ENCODE data around the gene IL36A.

IL36A gene

DNA sequence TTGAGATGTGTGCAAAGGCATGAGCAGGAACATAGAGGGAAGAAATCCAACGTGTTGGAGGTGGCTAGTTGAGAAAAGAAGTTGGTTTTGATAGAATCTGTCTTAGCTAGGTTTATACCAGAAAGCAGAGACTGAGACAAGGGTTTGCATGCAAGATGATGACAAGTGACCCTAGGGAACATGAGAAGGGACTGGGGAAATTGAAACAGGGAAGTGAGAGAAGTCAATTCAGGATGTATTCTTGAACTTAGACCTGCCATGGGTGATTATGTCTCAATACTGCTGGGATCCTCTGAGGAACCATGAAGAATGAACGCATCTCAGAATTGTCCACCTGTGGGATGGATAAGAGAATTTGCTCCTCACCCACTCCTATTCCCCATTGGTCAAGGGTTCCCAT lies 20.5 kb downstream of the IL36A start:
- no peak overlapping the region for H2AFZ ChIP-seq
- no peaks in the 10 kb centered on the region for H3K36me3 ChIP-seq (ENCODE audit: control insufficient read depth, insufficient read depth, low read length)
- no peaks in the 10 kb centered on the region for H3K27me3 ChIP-seq (ENCODE audit: control insufficient read depth, insufficient read depth, low read length)
- TF ChIP-seq, protein P1, sequence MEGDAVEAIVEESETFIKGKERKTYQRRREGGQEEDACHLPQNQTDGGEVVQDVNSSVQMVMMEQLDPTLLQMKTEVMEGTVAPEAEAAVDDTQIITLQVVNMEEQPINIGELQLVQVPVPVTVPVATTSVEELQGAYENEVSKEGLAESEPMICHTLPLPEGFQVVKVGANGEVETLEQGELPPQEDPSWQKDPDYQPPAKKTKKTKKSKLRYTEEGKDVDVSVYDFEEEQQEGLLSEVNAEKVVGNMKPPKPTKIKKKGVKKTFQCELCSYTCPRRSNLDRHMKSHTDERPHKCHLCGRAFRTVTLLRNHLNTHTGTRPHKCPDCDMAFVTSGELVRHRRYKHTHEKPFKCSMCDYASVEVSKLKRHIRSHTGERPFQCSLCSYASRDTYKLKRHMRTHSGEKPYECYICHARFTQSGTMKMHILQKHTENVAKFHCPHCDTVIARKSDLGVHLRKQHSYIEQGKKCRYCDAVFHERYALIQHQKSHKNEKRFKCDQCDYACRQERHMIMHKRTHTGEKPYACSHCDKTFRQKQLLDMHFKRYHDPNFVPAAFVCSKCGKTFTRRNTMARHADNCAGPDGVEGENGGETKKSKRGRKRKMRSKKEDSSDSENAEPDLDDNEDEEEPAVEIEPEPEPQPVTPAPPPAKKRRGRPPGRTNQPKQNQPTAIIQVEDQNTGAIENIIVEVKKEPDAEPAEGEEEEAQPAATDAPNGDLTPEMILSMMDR (IDR thresholded peaks at IDR 0.05), result no peak
- no peaks in the 10 kb centered on the region for H3K4me1 ChIP-seq
- H3K4me2 ChIP-seq (ENCODE audit: low read length), result no peak overlapping the region
- no peaks in the 10 kb centered on the region for H3K9me3 ChIP-seq (ENCODE audit: control insufficient read depth, low read length)
- H3K27ac ChIP-seq, result no peak overlapping the region
- no peak overlapping the region for H3K9ac ChIP-seq
- H3K4me3 ChIP-seq (ENCODE audit: low read depth, low read length), result no peak overlapping the region
- H3K79me2 ChIP-seq, result no peaks in the 10 kb centered on the region

DNA sequence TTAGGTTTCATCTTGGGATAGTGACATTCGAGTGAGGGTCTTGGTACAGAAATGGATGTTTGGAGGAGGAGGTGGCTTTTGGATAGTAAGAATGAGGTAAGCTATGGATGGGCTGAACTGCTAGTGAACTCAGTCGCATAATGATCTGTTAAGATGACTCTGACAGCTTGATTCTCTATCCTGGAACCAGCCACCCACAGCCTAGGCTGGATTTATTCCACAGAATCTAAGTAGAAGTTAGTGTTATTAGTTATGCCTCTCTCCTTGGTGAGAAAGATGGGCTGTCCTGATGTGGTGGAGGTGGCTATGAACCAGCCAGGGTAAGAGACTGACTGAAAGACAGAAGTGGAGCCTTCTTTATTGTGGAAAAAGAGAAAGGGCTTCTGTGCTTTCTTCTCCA lies 22.4 kb downstream of the IL36A start:
- no peaks in the 10 kb centered on the region for H3K36me3 ChIP-seq (ENCODE audit: control insufficient read depth, insufficient read depth, low read length)
- no peak overlapping the region for H3K27ac ChIP-seq
- no peaks in the 10 kb centered on the region for H3K79me2 ChIP-seq
- TF ChIP-seq, protein P1 (IDR thresholded peaks at IDR 0.05), result no peak
- H3K4me1 ChIP-seq, result no peaks in the 10 kb centered on the region
- H3K27me3 ChIP-seq (ENCODE audit: control insufficient read depth, insufficient read depth, low read length), result no peaks in the 10 kb centered on the region
- H3K4me3 ChIP-seq (ENCODE audit: low read depth, low read length), result no peak overlapping the region
- no peak overlapping the region for H3K9ac ChIP-seq
- no peak overlapping the region for H3K4me2 ChIP-seq (ENCODE audit: low read length)
- no peaks in the 10 kb centered on the region for H3K9me3 ChIP-seq (ENCODE audit: control insufficient read depth, low read length)
- no peak overlapping the region for H2AFZ ChIP-seq

DNA sequence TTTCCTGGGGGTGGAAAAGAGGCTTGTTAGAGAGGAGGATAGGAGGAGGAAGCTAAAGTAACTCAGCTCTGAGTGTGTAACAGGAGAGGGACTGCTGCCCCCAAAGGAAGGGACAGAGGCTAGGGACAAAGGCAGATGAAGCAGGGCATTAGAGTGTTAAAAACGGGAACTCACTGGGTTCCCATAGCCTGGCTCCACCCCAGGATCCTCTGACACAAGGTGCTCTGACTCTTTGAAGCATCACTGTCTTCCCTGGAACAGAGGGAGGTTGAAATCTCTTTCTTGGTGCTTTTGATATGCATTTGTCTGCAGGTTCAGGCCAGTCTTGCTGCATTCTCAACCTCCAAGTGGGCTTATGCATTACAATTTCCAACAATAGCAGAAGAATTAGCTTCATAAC lies 22.9 kb downstream of the IL36A start:
- H3K79me2 ChIP-seq, result no peaks in the 10 kb centered on the region

DNA sequence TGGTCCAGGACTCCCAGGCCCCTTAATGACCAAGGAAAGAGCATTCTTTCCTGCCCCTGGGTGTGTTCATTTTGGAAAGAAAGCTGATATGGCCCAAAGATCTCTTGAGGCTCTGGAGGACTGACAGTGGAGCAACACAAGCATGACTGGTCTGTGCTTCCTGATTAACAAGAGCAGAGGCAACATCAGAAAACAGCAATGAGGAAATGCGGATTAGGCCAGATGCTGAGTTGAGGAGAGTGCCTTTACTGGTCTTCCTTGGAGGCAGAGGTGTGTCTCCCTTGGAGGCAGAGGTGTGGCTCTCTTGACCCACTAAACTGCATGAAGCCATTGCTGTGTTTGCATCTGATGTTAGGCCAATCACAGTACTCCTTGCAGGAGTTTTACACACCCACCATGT lies 27.5 kb downstream of the IL36A start:
- H3K9me3 ChIP-seq (ENCODE audit: control insufficient read depth, low read length), result no peaks in the 10 kb centered on the region
- H3K4me3 ChIP-seq (ENCODE audit: low read depth, low read length), result no peak overlapping the region
- H2AFZ ChIP-seq, result no peak overlapping the region
- TF ChIP-seq, protein P1 (IDR thresholded peaks at IDR 0.05), result no peak
- H3K9ac ChIP-seq, result no peak overlapping the region
- H3K4me2 ChIP-seq (ENCODE audit: low read length), result no peak overlapping the region
- H3K36me3 ChIP-seq (ENCODE audit: control insufficient read depth, insufficient read depth, low read length), result no peaks in the 10 kb centered on the region
- no peak overlapping the region for H3K27ac ChIP-seq
- no peaks in the 10 kb centered on the region for H3K4me1 ChIP-seq
- no peaks in the 10 kb centered on the region for H3K27me3 ChIP-seq (ENCODE audit: control insufficient read depth, insufficient read depth, low read length)
- H3K79me2 ChIP-seq, result no peaks in the 10 kb centered on the region

More for the DNA sequence above, 22.9 kb downstream of the IL36A start:
- Histone ChIP-seq H3K9me3 (ENCODE audit: control insufficient read depth, low read length) (no peaks in the 10 kb centered on the region), H3K36me3 (ENCODE audit: control insufficient read depth, insufficient read depth, low read length) (no peaks in the 10 kb centered on the region), H2AFZ (no peak overlapping the region), H3K4me3 (ENCODE audit: low read depth, low read length) (no peak overlapping the region), H3K9ac (no peak overlapping the region), H3K27ac (no peak overlapping the region), H3K4me1 (no peaks in the 10 kb centered on the region), H3K27me3 (ENCODE audit: control insufficient read depth, insufficient read depth, low read length) (no peaks in the 10 kb centered on the region), H3K4me2 (ENCODE audit: low read length) (no peak overlapping the region)
- TF ChIP-seq, protein P1 (IDR thresholded peaks at IDR 0.05), result no peak

DNA sequence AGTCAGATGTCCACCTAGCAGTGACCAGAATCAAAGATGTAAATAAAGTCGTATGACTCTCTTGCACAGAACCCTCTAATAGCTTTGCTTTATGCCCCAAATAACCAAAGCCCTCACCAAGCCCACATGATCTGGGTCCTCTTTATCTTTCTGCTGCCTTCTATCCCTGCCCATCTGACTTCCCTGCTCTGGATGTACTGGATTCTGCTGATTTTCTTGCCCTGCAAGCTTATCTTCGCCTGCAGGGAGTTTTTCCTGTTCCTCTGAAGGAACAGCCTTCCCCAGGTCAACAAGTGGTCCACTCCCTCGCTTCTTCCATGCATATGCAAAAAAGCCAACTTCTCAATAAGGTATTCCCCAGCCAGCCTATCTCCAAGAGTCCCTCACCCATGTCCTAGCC lies 28.8 kb downstream of the IL36A start:
- no peaks in the 10 kb centered on the region for H3K79me2 ChIP-seq
- no peak overlapping the region for H2AFZ ChIP-seq
- H3K9me3 ChIP-seq (ENCODE audit: control insufficient read depth, low read length), result no peaks in the 10 kb centered on the region
- H3K27ac ChIP-seq, result no peak overlapping the region
- no peaks in the 10 kb centered on the region for H3K4me1 ChIP-seq
- no peaks in the 10 kb centered on the region for H3K27me3 ChIP-seq (ENCODE audit: control insufficient read depth, insufficient read depth, low read length)
- no peaks in the 10 kb centered on the region for H3K36me3 ChIP-seq (ENCODE audit: control insufficient read depth, insufficient read depth, low read length)
- TF ChIP-seq, protein P1 (IDR thresholded peaks at IDR 0.05), result no peak
- H3K4me3 ChIP-seq (ENCODE audit: low read depth, low read length), result no peak overlapping the region
- H3K4me2 ChIP-seq (ENCODE audit: low read length), result no peak overlapping the region
- H3K9ac ChIP-seq, result no peak overlapping the region

Data from parathyroid adenoma (tissue), 2 donors.